Measurements from ENCODE around the gene NDUFV3.

- no peak for TF ChIP-seq CTCF (IDR thresholded peaks at IDR 0.05)
- TF ChIP-seq EP300 (IDR thresholded peaks at IDR 0.05), result no peak
Measured at GRCh38 chr21:42892582-42892930, 553 bp upstream of the NDUFV3 start.
